ENCODE data around the gene GNG7.
"Not testable (repeated sequence)": the region's sequence is repeated elsewhere in the genome, so short reads cannot be mapped to it uniquely, and the experiment has no call there.

GNG7 gene

GRCh38 chr19:2519482-2519881 lies 183.0 kb downstream of the GNG7 start:
- Histone ChIP-seq H3K36me3 (replicated peaks in 1 of 2; ENCODE audit: control insufficient read depth in 2 of 2, insufficient read depth in 2 of 2, low read length in 2 of 2) (no peaks in the 10 kb centered on the region), H3K18ac (ENCODE audit: low read length) (no peak overlapping the region), H3K9ac (ENCODE audit: low read depth, low read length, poor library complexity) (no peak overlapping the region), H3K14ac (ENCODE audit: low read length) (no peak overlapping the region), H4K8ac (ENCODE audit: low read depth, low read length) (no peak overlapping the region), H4K91ac (ENCODE audit: low read depth, low read length, poor library complexity) (no peak overlapping the region), H2AFZ (ENCODE audit: low read length) (no peak overlapping the region), H3K4me1 (ENCODE audit: control insufficient read depth in 2 of 2, insufficient read depth in 1 of 2, low read depth in 1 of 2, low read length in 2 of 2) (peaks cover 9 to 22% of the 10 kb centered on the region in 2 donors), H2BK5ac (ENCODE audit: low read length) (no peak overlapping the region), H2AK5ac (ENCODE audit: low read depth, low read length) (no peak overlapping the region), H3K27ac (replicated peaks; ENCODE audit: low read length) (no peak overlapping the region), H2BK12ac (ENCODE audit: low read length) (no peak overlapping the region), H3K4me2 (ENCODE audit: insufficient read depth, low read length, poor library complexity, severe bottlenecking) (no peak overlapping the region), H3K79me1 (ENCODE audit: low read depth, low read length) (peaks cover 5% of the 10 kb centered on the region), H3K4me3 (ENCODE audit: low read length in 2 of 2) (no peak overlapping the region), H3K9me3 (replicated peaks in 1 of 2; ENCODE audit: control insufficient read depth in 2 of 2, insufficient read depth in 1 of 2, low read depth in 1 of 2, low read length in 2 of 2) (peaks cover 0 to 3% of the 10 kb centered on the region in 2 donors), H2BK120ac (ENCODE audit: low read depth, low read length) (no peak overlapping the region), H3K27me3 (ENCODE audit: control insufficient read depth in 3 of 3, insufficient read depth in 3 of 3, low read depth in 1 of 3, low read length in 3 of 3) (peaks cover 0 to 3% (median 0%) of the 10 kb centered on the region in 3 experiments), H3K23ac (ENCODE audit: low read depth, low read length, poor library complexity) (no peak overlapping the region), H2BK15ac (ENCODE audit: low read length) (no peak overlapping the region), H3K4ac (ENCODE audit: low read length) (no peak overlapping the region)
- no CpG with 5 or more reads among the region's 6 CpGs for WGBS, 2 donors (ENCODE audit: extremely low coverage in 2 of 2, insufficient read length in 2 of 2, insufficient replicate concordance in 1 of 2)
- no peak for DNase-seq (ENCODE audit: low spot score)

- H3K4ac ChIP-seq (ENCODE audit: low read length); H3K79me1 ChIP-seq (ENCODE audit: low read depth, low read length); H2AFZ ChIP-seq (ENCODE audit: low read length); H3K27me3 ChIP-seq (ENCODE audit: control insufficient read depth in 3 of 3, insufficient read depth in 3 of 3, low read depth in 1 of 3, low read length in 3 of 3); H3K4me3 ChIP-seq (ENCODE audit: low read length in 2 of 2); H3K27ac ChIP-seq (replicated peaks; ENCODE audit: low read length); H3K9me3 ChIP-seq (replicated peaks in 1 of 2; ENCODE audit: control insufficient read depth in 2 of 2, insufficient read depth in 1 of 2, low read depth in 1 of 2, low read length in 2 of 2); H3K18ac ChIP-seq (ENCODE audit: low read length); H2BK15ac ChIP-seq (ENCODE audit: low read length); H3K14ac ChIP-seq (ENCODE audit: low read length); H3K9ac ChIP-seq (ENCODE audit: low read depth, low read length, poor library complexity); H2AK5ac ChIP-seq (ENCODE audit: low read depth, low read length); H3K36me3 ChIP-seq (replicated peaks in 1 of 2; ENCODE audit: control insufficient read depth in 2 of 2, insufficient read depth in 2 of 2, low read length in 2 of 2); H4K91ac ChIP-seq (ENCODE audit: low read depth, low read length, poor library complexity); H3K23ac ChIP-seq (ENCODE audit: low read depth, low read length, poor library complexity); H3K4me2 ChIP-seq (ENCODE audit: insufficient read depth, low read length, poor library complexity, severe bottlenecking); H2BK12ac ChIP-seq (ENCODE audit: low read length); H2BK5ac ChIP-seq (ENCODE audit: low read length); H2BK120ac ChIP-seq (ENCODE audit: low read depth, low read length); DNase-seq (ENCODE audit: low spot score); H4K8ac ChIP-seq (ENCODE audit: low read depth, low read length): not testable (repeated sequence)
- H3K4me1 ChIP-seq (ENCODE audit: control insufficient read depth in 2 of 2, insufficient read depth in 1 of 2, low read depth in 1 of 2, low read length in 2 of 2): peaks cover 5 to 16% of the 10 kb centered on the region in 2 donors
- WGBS, 2 donors (ENCODE audit: extremely low coverage in 2 of 2, insufficient read length in 2 of 2, insufficient replicate concordance in 1 of 2): no CpG with 5 or more reads among the region's 11 CpGs
These were observed 183.6 kb downstream of the GNG7 start for GRCh38 chr19:2518856-2519255.

- H3K9ac ChIP-seq (ENCODE audit: low read depth, low read length, poor library complexity): no peak overlapping the region
- H3K36me3 ChIP-seq (replicated peaks in 1 of 2; ENCODE audit: control insufficient read depth in 2 of 2, insufficient read depth in 2 of 2, low read length in 2 of 2): no peaks in the 10 kb centered on the region
- peak overlapping the region; percentile 10 for H2AK5ac ChIP-seq (ENCODE audit: low read depth, low read length)
- H2BK15ac ChIP-seq (ENCODE audit: low read length): peak overlapping the region; percentile 75
- no peak overlapping the region for H3K4me2 ChIP-seq (ENCODE audit: insufficient read depth, low read length, poor library complexity, severe bottlenecking)
- no peak overlapping the region for H3K4me3 ChIP-seq (ENCODE audit: low read length in 2 of 2)
- H4K8ac ChIP-seq (ENCODE audit: low read depth, low read length): peak overlapping the region; percentile 93
- H3K4ac ChIP-seq (ENCODE audit: low read length): no peak overlapping the region
- no peak overlapping the region for H3K27ac ChIP-seq (replicated peaks; ENCODE audit: low read length)
- no peaks in the 10 kb centered on the region for H3K9me3 ChIP-seq (replicated peaks in 1 of 2; ENCODE audit: control insufficient read depth in 2 of 2, insufficient read depth in 1 of 2, low read depth in 1 of 2, low read length in 2 of 2)
- peak overlapping the region; percentile 90 for H2BK12ac ChIP-seq (ENCODE audit: low read length)
- H3K4me1 ChIP-seq (ENCODE audit: control insufficient read depth in 2 of 2, insufficient read depth in 1 of 2, low read depth in 1 of 2, low read length in 2 of 2): peaks cover 2 to 12% of the 10 kb centered on the region in 2 donors
- no peak overlapping the region for H2BK120ac ChIP-seq (ENCODE audit: low read depth, low read length)
- H3K79me1 ChIP-seq (ENCODE audit: low read depth, low read length): peaks cover 5% of the 10 kb centered on the region
- H3K14ac ChIP-seq (ENCODE audit: low read length): peak overlapping the region; percentile 94
- no peak overlapping the region for H2BK5ac ChIP-seq (ENCODE audit: low read length)
- no peak overlapping the region for H4K91ac ChIP-seq (ENCODE audit: low read depth, low read length, poor library complexity)
- H3K23ac ChIP-seq (ENCODE audit: low read depth, low read length, poor library complexity): peak overlapping the region; percentile 65
- peaks cover 0 to 3% (median 0%) of the 10 kb centered on the region in 3 experiments for H3K27me3 ChIP-seq (ENCODE audit: control insufficient read depth in 3 of 3, insufficient read depth in 3 of 3, low read depth in 1 of 3, low read length in 3 of 3)
- no CpG with 5 or more reads among the region's 35 CpGs for WGBS, 2 donors (ENCODE audit: extremely low coverage in 2 of 2, insufficient read length in 2 of 2, insufficient replicate concordance in 1 of 2)
- H2AFZ ChIP-seq (ENCODE audit: low read length): no peak overlapping the region
- no peak for DNase-seq (ENCODE audit: low spot score)
- H3K18ac ChIP-seq (ENCODE audit: low read length): peak overlapping the region; percentile 85
These were observed 184.5 kb downstream of the GNG7 start for GRCh38 chr19:2517881-2518601.

GRCh38 chr19:2516727-2517126 lies 185.8 kb downstream of the GNG7 start:
- Histone ChIP-seq H4K8ac (ENCODE audit: low read depth, low read length) (no peak overlapping the region), H3K4ac (ENCODE audit: low read length) (peak overlapping the region; percentile 76), H3K14ac (ENCODE audit: low read length) (no peak overlapping the region), H3K27me3 (ENCODE audit: control insufficient read depth in 3 of 3, insufficient read depth in 3 of 3, low read depth in 1 of 3, low read length in 3 of 3) (peaks cover 0 to 3% (median 0%) of the 10 kb centered on the region in 3 experiments), H3K4me1 (ENCODE audit: control insufficient read depth in 2 of 2, insufficient read depth in 1 of 2, low read depth in 1 of 2, low read length in 2 of 2) (peaks cover 2 to 12% of the 10 kb centered on the region in 2 donors), H2AFZ (ENCODE audit: low read length) (no peak overlapping the region), H4K91ac (ENCODE audit: low read depth, low read length, poor library complexity) (no peak overlapping the region), H3K4me3 (ENCODE audit: low read length in 2 of 2) (no peak overlapping the region), H3K9ac (ENCODE audit: low read depth, low read length, poor library complexity) (peak overlapping the region; percentile 60), H2BK12ac (ENCODE audit: low read length) (no peak overlapping the region), H3K9me3 (replicated peaks in 1 of 2; ENCODE audit: control insufficient read depth in 2 of 2, insufficient read depth in 1 of 2, low read depth in 1 of 2, low read length in 2 of 2) (no peaks in the 10 kb centered on the region), H3K27ac (replicated peaks; ENCODE audit: low read length) (peak overlapping the region; percentile 36), H3K4me2 (ENCODE audit: insufficient read depth, low read length, poor library complexity, severe bottlenecking) (no peak overlapping the region), H3K36me3 (replicated peaks in 1 of 2; ENCODE audit: control insufficient read depth in 2 of 2, insufficient read depth in 2 of 2, low read length in 2 of 2) (no peaks in the 10 kb centered on the region), H2BK120ac (ENCODE audit: low read depth, low read length) (no peak overlapping the region), H3K18ac (ENCODE audit: low read length) (peak overlapping the region; percentile 89), H3K23ac (ENCODE audit: low read depth, low read length, poor library complexity) (peak overlapping the region; percentile 65), H3K79me1 (ENCODE audit: low read depth, low read length) (peaks cover 2% of the 10 kb centered on the region), H2AK5ac (ENCODE audit: low read depth, low read length) (peak overlapping the region; percentile 2), H2BK15ac (ENCODE audit: low read length) (peak overlapping the region; percentile 45), H2BK5ac (ENCODE audit: low read length) (no peak overlapping the region)
- no CpG with 5 or more reads among the region's 18 CpGs for WGBS, 2 donors (ENCODE audit: extremely low coverage in 2 of 2, insufficient read length in 2 of 2, insufficient replicate concordance in 1 of 2)
- DNase-seq (ENCODE audit: low spot score): no peak

Data from neuronal stem cell (in vitro differentiated cells).